NCI-H345 treated with DMSO at 0.1 percent for 48 hours (cell line): ENCODE measurements around the gene IRF6.

ENCODE experiments used
- DNase-seq: peaks from one replicate; lab custom pipeline; 2025; ENCODE audit not compliant: unreplicated experiment; lab: John Stamatoyannopoulos, UW

The IRF6 gene

DNA sequence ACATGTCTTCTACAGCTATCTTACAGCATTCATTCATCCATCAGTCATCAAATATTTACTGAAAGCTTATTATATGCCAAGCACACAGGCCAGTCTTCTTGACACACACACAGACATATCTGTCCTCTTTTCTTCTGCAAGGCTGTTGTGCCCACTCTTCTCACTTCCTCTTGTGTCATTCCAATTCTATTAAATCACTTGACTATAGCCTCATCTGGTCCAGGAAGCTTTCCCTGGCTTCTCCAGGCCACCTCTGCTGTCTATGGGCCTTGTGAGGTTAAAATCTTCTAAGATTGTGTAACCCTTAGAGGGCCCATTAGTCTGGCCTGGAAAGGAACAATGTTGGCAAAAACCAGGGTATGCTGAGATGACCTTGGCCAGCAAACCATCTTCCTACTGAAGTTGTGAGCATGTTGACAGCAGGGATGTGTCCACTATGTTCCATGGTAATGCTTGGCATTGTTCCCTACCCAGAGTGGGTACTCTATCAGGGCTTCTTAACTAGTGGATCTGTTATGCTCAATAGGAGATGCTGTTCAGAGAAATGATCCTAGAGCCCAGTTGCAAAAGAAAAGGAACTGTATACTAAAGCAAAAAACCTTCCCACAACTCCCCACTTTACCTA is 44.8 kb downstream of the IRF6 start:
- DNase-seq: no peak

DNA sequence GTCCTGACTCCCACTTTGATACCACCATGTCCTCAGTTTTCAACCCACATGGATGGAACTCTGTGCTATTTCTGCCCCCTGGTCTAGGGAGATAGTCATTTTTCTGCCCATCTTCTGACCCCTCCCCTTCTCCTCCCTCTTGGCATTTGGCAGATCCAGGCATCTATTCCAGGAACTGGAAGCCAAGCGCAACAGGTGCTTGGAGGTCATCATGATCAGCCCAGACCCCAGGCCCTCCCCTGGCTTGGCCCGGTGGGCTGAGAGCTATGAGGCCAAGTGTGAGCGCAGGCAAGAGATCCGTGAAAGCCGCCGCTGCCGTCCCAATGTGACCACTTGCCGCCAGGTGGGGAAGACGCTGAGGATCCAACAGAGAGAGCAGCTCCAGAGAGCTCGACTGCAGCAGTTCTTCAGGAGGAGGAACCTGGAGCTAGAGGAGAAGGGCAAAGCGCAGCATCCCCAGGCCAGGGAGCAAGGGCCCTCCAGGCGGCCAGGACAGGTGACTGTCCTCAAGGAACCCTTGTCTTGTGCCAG is 46.0 kb downstream of the IRF6 start:
- DNase-seq: no peak

DNA sequence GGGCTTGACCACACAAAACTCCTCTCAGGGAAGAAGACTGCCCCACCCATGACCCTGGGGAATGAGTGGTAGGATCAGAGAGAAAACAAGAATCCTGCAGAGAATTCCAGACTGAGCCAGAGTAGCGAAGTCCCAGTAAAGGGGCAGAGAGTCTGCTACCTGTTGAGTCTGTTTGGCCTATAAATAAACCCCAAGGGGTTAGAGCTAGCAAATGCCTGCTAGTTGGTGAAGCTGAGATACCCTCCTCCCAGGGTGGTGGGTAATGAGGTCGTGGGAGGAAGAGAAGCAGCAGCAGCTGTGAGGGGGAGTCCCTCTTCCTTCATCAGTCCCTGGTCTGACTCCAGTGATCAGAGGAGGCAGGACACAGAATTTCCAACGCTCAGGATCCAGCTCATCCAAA is 47.5 kb downstream of the IRF6 start:
- DNase-seq: no peak

DNA sequence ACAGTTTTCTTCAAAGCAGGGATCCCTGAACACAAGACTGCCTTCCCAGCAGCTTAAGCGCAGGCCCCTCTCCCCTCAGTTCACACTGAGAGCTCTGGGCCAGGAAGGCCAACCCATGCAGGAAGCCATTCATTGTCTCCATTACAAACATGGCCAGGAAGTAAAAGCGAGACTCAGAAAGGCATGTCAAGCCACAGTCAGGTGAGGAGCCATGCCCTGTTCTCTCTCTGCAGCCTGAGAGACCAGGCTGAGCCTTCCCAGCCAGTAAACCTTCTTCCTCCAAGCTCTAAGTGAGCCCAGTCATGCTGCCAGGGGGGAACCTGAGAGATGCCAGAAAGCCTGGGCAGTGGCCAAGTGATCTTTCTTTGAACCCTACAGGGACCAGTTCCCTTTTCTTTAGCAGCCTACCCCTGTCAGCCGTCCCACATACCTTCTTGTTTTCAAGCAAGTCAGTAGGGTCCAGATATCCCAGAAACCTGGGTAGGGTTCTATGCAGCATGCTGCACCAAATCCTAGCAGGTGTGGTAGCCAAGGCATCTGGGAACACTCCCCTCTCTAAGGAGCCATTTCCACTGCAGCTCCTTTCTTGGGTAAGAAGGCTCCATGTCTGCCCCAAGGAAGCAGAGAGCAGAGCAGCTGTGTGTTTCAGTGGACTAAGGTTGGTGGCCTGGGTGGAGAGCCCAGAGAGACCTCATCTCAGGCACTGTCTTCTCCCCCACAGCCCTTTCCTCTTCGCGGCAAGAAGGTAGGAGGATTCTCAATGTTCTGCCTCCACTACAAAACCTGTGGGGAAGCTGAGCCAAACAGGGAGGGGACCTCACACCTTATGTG is 49.1 kb downstream of the IRF6 start:
- DNase-seq: no peak

DNA sequence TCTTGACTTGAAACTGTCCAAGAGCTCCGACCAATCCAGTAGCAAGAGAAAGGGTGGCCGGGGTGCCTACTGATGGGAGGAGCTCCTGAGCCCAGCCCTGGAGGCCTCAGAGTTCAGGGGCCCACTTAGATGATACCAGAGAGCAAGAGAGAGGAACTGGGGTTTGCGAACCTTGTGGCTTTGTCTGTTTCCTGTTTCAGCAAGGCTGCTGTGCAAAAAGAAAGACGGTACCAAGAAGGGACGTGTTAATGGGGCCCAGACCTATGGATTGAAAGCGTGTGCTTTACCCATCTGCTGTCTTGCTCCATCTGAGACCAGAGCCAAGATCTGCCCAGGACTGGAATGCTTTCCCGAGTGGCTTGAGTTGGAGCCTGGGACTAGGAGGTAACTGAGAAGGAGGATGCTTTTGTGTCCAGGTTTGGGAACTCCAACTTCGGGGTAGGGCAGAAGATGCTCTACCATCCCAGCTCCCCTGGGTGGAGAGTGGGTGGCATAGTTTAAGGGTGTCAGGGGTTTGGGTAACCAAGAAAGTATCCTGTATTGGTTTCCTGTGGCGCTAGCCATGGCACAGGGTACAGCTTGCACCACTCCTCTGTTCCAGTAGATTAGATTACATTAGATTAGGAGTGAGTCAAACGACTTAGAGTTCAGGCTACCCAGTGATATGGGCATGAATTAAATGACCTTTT is 49.9 kb downstream of the IRF6 start, which contains the start of gene TRAF3IP3:
Gene TRAF3IP3 (plus strand): TSS at position 128 of the 689 bp plus-strand sequence. CDS start 3,987 bp downstream, outside the sequence.
- DNase-seq: no peak

DNA sequence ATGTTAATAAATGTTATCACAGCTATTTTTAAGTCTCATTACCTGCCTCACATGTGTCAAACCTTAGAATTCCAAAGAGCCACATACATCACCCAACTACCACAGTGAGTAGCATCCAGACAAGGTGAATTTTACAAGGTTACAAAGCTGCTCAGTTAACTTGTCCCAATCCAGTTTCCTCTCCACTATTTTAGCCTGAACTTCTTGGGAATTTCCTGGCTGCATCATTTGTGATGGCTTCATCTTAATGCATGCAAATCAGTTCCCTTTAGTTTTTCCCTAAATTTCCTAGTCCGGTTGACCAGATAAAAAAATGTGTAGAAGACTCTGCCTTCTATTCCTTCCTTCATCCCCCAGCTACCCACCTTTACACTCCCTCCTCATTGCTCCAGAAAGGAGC is 50.7 kb downstream of the IRF6 start:
- DNase-seq: no peak

DNA sequence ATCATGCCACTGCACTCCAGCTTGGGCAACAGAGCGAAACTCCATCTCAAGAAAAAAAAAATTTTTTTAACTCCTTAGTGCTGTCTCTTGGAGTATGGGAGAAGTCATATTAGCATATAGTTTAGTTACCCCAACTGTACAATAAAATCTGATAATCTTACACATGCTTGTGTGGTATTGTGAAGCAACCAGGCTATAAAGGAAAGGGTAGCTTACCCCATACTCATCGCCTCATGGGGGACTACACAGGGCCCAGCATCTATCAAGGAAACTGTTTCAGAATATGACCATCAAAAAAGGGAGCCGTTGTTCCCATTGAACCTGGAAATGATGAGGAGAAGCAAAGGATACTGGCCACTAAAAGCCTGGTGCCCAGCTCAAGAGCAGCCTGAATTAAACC is 53.1 kb downstream of the IRF6 start:
- DNase-seq: no peak

DNA sequence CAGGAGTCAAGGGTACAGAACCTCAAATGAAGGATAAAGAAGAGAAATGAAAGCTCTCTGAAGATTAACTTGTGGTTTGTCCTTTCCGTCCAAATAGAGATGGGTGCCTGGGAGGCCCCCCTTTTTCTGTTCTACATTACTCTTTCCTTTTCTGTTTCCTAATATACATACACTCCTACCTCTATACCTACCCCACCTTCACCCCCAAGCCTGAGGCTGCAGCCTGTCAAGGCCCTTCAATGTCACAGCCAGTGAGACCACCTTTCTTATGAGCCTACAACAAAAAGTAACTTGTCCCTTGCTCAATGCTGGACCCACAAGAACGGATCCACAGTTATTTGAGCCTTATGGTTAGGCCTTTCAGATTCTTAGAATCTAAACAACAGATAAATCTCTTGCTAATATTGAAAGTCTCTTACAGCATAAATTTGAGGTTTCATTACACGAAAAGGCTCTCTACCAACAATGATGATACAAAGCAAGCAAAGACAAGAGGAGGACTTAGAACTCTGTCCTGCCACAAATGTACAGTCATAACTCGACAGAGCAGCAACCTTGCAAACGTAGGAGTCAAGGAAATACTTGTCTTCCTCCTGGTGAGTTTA is 54.2 kb downstream of the IRF6 start:
- no peak for DNase-seq

DNA sequence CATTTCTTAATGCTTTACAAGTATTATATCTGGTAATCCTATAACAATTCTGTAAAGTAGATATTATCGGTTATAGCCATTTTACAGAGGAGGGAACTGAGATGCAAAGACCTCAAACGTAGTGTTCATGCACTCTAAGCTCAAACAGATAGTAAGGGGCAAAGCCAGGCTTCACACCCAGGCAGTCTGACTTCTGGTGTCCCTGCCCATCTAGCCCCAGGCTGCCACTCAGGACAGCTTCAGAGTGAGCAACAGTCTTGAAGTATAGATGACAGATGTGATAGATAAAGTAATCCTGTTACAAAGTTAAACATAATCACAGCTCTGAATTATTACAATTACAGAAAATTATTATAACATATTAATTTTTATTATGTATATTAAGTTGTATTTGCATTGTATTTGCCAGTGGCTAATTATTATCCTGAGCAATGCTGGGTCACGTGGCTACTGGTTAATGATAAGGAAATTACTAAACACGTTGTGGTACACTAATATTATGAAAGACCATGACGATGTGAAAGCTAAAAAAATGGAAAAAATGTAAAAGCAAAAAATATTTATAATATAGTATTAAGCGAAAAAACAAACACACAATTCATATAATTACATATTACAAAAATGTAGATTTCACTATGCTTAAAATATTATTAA is 56.1 kb downstream of the IRF6 start:
- DNase-seq: no peak

DNA sequence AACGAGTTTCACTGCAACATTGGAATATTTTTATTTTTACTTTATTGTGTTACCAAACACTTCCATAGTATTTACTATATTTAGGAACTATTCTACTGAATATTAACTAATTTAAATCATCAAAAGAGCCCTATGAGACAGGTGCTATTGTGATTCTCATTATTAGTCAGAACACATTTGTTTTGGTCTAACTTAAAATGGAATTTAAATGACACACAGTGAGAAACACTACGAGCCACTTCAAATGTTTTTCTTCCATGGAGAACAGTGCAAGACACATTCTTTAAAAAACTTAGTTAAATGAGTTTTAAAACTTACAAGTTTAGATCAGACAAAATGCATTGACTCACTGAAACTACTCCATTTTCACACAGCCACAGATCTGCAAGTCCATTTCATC is 56.7 kb downstream of the IRF6 start:
- DNase-seq: no peak

DNA sequence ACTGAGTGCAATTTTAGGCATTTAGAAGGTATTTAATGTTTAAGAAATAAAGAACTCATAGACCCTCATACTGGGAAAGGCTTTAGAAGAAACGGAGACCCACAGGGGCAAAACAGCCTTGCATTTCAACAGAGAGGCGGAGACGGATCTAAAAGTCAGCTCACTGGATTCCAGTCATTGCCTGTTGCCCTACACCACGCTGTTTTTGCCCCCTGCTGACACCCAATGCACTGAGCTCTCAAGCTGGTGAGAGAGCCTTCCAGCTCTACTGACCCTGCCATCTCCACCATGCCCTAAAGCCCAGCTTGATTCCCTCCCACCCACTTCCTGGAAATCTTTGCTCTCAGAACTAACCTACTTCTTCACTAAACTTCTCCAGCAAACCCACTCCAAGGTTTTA is 57.3 kb downstream of the IRF6 start:
- no peak for DNase-seq

DNA sequence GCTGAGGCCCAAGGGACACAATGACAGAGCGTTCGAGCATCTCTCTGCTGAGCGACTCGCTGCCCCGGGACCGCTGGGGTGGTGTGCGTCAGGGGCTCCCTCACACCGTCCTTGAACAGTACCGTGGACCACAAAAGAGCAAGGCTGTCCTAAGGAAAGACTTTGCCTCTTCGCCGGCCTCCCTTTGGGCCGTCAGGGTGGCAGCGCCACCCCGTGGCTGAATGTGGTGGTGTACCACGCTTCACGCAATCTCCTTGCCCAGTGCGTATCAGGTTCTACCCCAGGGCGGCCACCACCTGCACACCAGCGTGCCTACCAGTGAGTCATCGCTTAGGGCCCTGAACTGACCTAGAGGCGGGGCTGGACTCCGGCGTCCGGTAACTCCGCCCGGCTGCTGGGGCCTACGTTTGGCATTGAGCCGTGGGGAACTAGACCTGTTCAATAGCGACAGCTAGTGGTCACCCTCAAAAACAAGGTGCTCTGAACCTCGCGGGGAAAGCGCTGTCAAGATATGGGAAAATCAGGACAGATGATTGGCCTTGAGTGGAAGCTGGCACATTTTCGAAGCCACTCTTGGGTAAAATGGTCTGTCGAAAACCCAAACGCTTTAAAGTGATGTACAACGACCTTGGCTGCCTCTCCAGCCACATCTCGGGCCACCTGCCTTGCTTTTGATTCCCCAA is 58.2 kb downstream of the IRF6 start:
- DNase-seq: no peak

DNA sequence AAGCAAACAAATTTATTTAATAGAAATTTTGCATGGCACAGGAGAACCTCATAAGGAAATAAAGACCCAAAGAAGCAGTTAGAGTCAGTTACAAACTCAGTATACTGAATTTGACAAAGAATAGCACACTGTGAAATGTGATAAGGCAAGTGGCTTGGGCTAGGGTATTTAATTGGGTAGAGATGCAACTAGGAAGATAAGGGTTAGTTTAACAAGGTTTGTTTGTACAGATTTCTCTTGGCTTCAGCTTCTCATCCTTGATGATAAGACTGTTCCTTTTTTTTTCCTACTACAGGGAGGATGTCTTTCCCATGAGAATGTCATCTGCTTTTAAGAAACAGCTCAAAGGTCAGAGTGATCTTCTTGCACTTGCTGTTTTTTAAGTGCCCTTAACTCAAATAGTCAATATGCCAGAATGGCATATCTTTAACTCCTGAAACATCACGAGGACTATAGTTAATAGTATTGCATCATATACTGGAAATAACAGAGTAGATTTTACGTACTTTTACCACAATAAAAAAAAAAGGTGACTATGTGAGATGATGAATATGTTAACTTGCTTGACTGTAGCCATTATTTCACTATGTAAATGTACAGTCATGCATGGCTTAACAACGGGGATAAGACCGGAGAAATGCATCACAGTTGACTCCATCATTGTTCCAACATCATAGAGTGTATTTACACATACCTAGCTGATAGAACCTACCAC is 59.3 kb downstream of the IRF6 start:
- no peak for DNase-seq

DNA sequence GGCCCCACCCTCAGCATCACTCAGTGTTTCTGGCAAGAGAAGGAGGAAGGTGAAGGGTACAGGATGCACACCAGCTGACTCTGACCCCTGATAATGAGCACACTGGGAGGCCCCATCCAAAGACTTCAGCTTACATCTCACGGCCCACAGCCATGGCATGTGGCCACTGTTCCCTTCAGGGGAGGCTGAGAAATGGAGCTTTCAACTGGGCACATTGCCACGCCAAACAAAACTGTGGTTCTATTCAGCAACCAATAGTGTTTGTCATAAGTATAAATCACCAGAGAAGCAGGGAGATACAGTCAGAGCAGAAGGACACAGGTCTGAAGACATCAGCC is 62.8 kb downstream of the IRF6 start:
- DNase-seq: no peak

DNA sequence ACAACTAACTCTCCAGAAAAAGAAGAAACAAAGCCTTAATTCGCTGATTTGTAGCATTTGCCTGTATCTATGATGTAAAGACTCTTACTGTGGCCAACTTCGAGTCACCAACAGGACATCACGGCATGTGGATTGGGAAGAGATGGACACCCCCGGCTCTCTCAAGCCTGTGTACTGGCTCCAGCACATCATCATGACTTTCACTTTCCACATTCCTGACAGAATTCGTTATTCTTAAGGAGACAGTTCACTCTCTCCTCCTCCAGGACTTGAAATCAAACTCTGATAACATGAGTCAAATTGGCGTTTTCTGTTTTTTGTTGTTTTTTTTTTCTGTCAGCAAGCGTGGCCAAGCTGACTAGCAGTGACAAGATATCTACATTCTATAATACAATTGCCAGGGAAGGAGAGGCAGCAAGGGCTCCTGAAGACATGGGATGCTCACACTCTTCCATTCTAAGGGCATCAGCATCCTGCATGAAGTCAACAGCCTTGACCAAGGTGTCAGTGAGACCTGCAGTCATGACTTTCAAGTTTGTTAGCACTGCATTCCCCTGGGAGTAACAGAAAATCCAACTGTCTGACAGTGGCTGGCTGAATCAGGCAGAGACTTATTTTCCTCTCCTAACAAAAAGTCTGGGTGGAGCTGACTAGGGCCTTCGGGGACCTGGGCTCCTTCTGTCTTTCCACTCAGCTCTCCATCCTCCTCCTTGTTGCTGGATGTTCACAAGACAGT is 63.4 kb downstream of the IRF6 start:
- DNase-seq: no peak

DNA sequence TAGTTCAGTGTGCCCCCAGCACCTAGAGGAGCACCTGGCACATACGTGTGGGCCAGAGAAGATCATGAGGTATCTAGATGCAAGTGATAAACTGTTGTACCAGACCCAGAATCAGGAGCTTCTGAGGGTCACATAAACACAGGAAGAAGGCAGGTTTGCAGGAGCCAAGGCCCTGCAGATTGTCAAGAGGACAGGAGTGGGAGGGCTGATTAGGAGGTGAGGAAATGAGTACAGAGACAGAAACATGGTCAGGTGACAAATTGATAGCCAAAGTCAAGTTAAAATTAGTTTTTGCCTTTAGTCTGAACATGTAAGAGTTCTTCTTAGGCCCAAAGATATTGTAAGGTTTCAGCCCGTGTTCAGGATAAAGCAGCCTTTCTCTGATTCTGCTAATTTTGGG is 64.1 kb downstream of the IRF6 start:
- DNase-seq: no peak

DNA sequence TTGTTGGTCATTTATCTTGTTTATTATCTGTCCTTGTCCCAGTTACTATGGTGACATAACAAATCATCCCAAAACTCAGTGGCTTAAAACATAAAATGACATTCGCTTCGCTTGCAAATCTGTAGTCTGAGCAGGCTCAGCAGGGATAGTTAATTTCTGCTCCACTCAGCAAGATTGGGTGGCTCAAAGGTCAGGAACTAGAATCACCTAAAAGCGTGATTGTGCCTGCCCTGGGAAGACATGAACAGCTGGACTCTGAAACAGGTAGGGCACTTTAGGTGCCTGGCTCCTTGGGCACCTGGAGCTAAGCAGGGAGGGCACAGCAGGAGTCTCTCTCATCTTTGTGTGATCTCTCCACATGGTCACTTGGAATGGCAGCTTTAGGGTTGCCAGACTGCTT is 64.7 kb downstream of the IRF6 start:
- no peak for DNase-seq

DNA sequence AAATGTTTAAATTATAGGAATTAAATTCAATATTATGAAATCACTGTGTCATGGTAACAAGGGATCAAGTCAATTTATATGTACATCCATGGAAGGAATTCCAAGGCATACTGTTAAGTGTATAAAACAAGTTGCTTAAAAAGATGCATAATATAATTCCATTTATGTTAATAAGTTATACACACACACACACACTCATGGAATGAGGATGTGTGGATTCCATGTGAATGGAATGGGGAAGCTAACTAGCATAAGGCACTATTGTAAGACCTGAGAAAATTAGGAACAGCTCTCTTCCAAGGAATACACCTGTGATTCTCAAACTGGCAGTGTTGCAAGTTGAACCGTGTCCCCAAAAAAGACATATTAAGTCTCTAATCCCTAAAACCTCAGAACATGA is 67.7 kb downstream of the IRF6 start:
- DNase-seq: no peak

DNA sequence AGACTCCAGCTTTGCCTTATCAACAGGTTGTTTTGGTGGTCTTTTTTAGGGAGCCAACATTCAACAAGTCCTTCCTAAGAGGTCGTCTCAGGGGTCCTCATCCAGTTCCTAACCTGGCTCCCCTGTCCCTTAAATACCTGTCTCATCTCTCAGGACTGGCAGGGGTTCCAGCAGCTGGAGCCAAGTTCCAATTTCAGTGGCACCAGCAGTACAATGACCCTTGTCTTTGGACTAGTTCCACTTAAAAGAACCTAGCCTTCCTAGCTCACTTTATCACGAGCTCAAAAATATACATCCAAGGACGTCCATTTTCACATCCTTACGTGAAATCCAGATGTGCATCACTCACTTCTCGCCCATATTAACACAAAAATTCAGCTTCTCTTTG is 68.8 kb downstream of the IRF6 start:
- no peak for DNase-seq
